Measurements from ENCODE around the gene KIAA1671. TPM values are rescaled to one million over a fixed set of nuclear protein-coding genes. Genes with fewer than 3 reads are reported as not detected.

Gene KIAA1671
- total RNA-seq, 4 donors from 2014 or later, result 20.9 to 41.8 (median 28.4) TPM

- no peak overlapping the region for H3K4me3 ChIP-seq
- no peak for ATAC-seq
- peaks cover 0 to 23% of the 10 kb centered on the region in 2 donors for H3K36me3 ChIP-seq
- TF ChIP-seq CTCF (IDR thresholded peaks at IDR 0.05) (no peak), EP300 (IDR thresholded peaks at IDR 0.05) (no peak), POLR2AphosphoS5 (IDR thresholded peaks at IDR 0.05) (no peak), POLR2A (IDR thresholded peaks at IDR 0.05) (no peak)
- H3K4me1 ChIP-seq, result no peaks in the 10 kb centered on the region
- H3K27ac ChIP-seq, result no peak overlapping the region
- WGBS, 2 donors (ENCODE audit: low coverage in 1 of 2), result 87 to 93% methylated on average over 4 of the region's 9 CpGs
- H3K9me3 ChIP-seq, result peaks cover 0 to 4% (median 0%) of the 10 kb centered on the region in 3 donors
- H3K27me3 ChIP-seq, result no peaks in the 10 kb centered on the region
Measured at GRCh38 chr22:25051983-25052710, 99.6 kb downstream of the KIAA1671 start.

- WGBS, 2 donors (ENCODE audit: low coverage in 1 of 2), result 64 to 68% methylated on average over 4 of the region's 7 CpGs
- Histone ChIP-seq H3K27ac (no peak overlapping the region), H3K9me3 (peaks cover 0 to 4% (median 0%) of the 10 kb centered on the region in 3 donors), H3K27me3 (no peaks in the 10 kb centered on the region), H3K4me3 (no peak overlapping the region), H3K4me1 (no peaks in the 10 kb centered on the region), H3K36me3 (peaks cover 0 to 23% of the 10 kb centered on the region in 2 donors)
- no peak for ATAC-seq
- no peak for TF ChIP-seq CTCF (IDR thresholded peaks at IDR 0.05)
- no peak for TF ChIP-seq EP300 (IDR thresholded peaks at IDR 0.05)
- no peak for TF ChIP-seq POLR2A (IDR thresholded peaks at IDR 0.05)
Measured at GRCh38 chr22:25053153-25053805, 100.8 kb downstream of the KIAA1671 start.

- Histone ChIP-seq H3K27ac (no peak overlapping the region), H3K27me3 (no peaks in the 10 kb centered on the region), H3K4me3 (no peak overlapping the region), H3K36me3 (peaks cover 0 to 22% of the 10 kb centered on the region in 2 donors), H3K9me3 (peaks cover 0 to 4% (median 0%) of the 10 kb centered on the region in 3 donors), H3K4me1 (no peaks in the 10 kb centered on the region)
- no peak for TF ChIP-seq POLR2A (IDR thresholded peaks at IDR 0.05)
- TF ChIP-seq POLR2AphosphoS5 (IDR thresholded peaks at IDR 0.05), result no peak
- no peak for TF ChIP-seq EP300 (IDR thresholded peaks at IDR 0.05)
- TF ChIP-seq CTCF (IDR thresholded peaks at IDR 0.05), result no peak
- no peak for ATAC-seq
- WGBS, 2 donors (ENCODE audit: low coverage in 1 of 2), result 71 to 90% methylated on average over 2 to 8 of the region's 9 CpGs
Measured at GRCh38 chr22:25054943-25055511, 102.5 kb downstream of the KIAA1671 start.

GRCh38 chr22:25057013-25057881, 104.7 kb downstream of the KIAA1671 start:
- peak; percentile 65 for ATAC-seq
- TF ChIP-seq EP300 (IDR thresholded peaks at IDR 0.05) (no peak), CTCF (IDR thresholded peaks at IDR 0.05) (peak in 3 of 4 experiments; percentile 63 to 92 (median 84))
- H3K4me1 ChIP-seq, result no peaks in the 10 kb centered on the region
- H3K27me3 ChIP-seq, result no peaks in the 10 kb centered on the region
- H3K36me3 ChIP-seq, result peaks cover 0 to 3% of the 10 kb centered on the region in 2 donors
- WGBS, 2 donors (ENCODE audit: low coverage in 1 of 2), result 43 to 88% methylated on average over 3 to 17 of the region's 23 CpGs
- H3K9me3 ChIP-seq, result no peaks in the 10 kb centered on the region
- no peak overlapping the region for H3K4me3 ChIP-seq
- no peak overlapping the region for H3K27ac ChIP-seq

Data from gastroesophageal sphincter (tissue), 4 donors.